K562 (cell line): ENCODE results near the gene CRY2. TPM values are rescaled to one million over a fixed set of nuclear protein-coding genes. Genes with fewer than 3 reads are reported as not detected.

Experiments used
- ARID2 ChIP-seq: fragments of 450-650 bp; IDR thresholded peaks from 2 replicates; pipeline ENCODE4 v1.6.1; 2017; ENCODE audit warnings: antibody characterized with exemption, mild to moderate bottlenecking
- DNMT1 ChIP-seq: fragments of 450-650 bp; IDR thresholded peaks from 2 replicates; pipeline ENCODE4 v1.6.1; 2016; ENCODE audit warnings: antibody characterized with exemption, mild to moderate bottlenecking
- MECOM ChIP-seq: fragments of 250-450 bp; sonication (Bioruptor Pico); IDR thresholded peaks from 2 replicates; pipeline ENCODE4 v1.8.0; 2022; ENCODE audit warnings: inconsistent platforms
- MEF2D ChIP-seq: conservative IDR thresholded peaks from 2 replicates; pipeline ENCODE4 v1.6.1; 2016; ENCODE audit warnings: low read depth, missing genetic modification characterization, missing compliant biosample characterization
- NFIC ChIP-seq: fragments of 450-650 bp; IDR thresholded peaks from 2 replicates; pipeline ENCODE4 v1.6.1; 2017; ENCODE audit warnings: mild to moderate bottlenecking, inconsistent platforms
- NFIX ChIP-seq: fragments of 250-450 bp; sonication (Bioruptor Pico); IDR thresholded peaks from 2 replicates; pipeline ENCODE4 v1.4.0; 2020; ENCODE audit warnings: low read depth, mild to moderate bottlenecking, moderate library complexity
- NR1H2 ChIP-seq: sonication (generic); formaldehyde crosslinking; IDR thresholded peaks from 2 replicates; pipeline ENCODE4 v1.4.0; 2020; ENCODE audit warnings: mild to moderate bottlenecking, missing genetic modification reagents
- PML ChIP-seq: IDR thresholded peaks from 2 replicates; pipeline ENCODE4 v1.6.1; 2012; ENCODE audit warnings: low read length, inconsistent platforms
- RBM25 ChIP-seq: fragments of 200-400 bp; formaldehyde crosslinking; IDR thresholded peaks from 2 replicates; pipeline ENCODE4 v1.6.1; 2018; ENCODE audit warnings: low read length, low read depth, moderate library complexity; ENCODE audit not compliant: severe bottlenecking
- SMAD3 ChIP-seq: fragments of 450-650 bp; formaldehyde crosslinking; conservative IDR thresholded peaks from 2 replicates; pipeline ENCODE4 v1.4.0; 2020; ENCODE audit warnings: mild to moderate bottlenecking
- SREBF1 ChIP-seq: fragments of 150-350 bp; IDR thresholded peaks from 2 replicates; pipeline ENCODE4 v1.6.1; 2014; ENCODE audit warnings: antibody characterized with exemption, low read depth, low read length, borderline replicate concordance
- STAG1 ChIP-seq: sonication (generic); formaldehyde crosslinking; IDR thresholded peaks from 2 replicates; pipeline ENCODE4 v1.5.0; 2020; ENCODE audit warnings: missing genetic modification reagents, borderline replicate concordance
- TAF9B ChIP-seq: fragments of 450-650 bp; IDR thresholded peaks from 2 replicates; pipeline ENCODE4 v1.6.1; 2018; ENCODE audit warnings: mild to moderate bottlenecking; ENCODE audit not compliant: partially characterized antibody
- THRAP3 ChIP-seq: fragments of 450-650 bp; IDR thresholded peaks from 2 replicates; pipeline ENCODE4 v1.6.1; 2016; ENCODE audit warnings: mild to moderate bottlenecking, inconsistent platforms, borderline replicate concordance
- ZNF143 ChIP-seq: sonication (generic); formaldehyde crosslinking; IDR thresholded peaks from 2 replicates; pipeline ENCODE4 v1.9.0; 2022; ENCODE audit warnings: mild to moderate bottlenecking, missing genetic modification reagents
- ZNF311 ChIP-seq: fragments of 250-450 bp; sonication (Bioruptor Pico); IDR thresholded peaks from 2 replicates; pipeline ENCODE4 v1.4.0; 2020; ENCODE audit warnings: mild to moderate bottlenecking, moderate library complexity
- ZNF445 ChIP-seq: fragments of 250-450 bp; sonication (Bioruptor Pico); IDR thresholded peaks from 2 replicates; pipeline ENCODE4 v1.4.0; 2020; ENCODE audit warnings: low read depth, mild to moderate bottlenecking, moderate library complexity
- polyA plus RNA-seq, 8 experiments: library from polyadenylated mRNA; depleted of rRNA in 4 of 8; stranded (reverse) in 5 of 8; unstranded in 3 of 8; fragments of >200 nt; fragmentation: Nextera tagmentation in 2 of 8; fragmentation: Illumina TruSeq in 1 of 8; extraction: Ambion mirVana in 2 of 8; extraction: Trizol in 1 of 8; gene quantifications; 2 replicates each; pipeline versions ENCODE4 v1.2.1 to v1.2.3, GENCODE V29; 2011 to 2014; ENCODE audit warnings: inconsistent platforms in 1 of 8, missing spikeins in 1 of 8
- total RNA-seq, 7 experiments: library from RNA; depleted of rRNA in 6 of 7; stranded (reverse); fragments of >200 nt in 6 of 7; fragmentation: Illumina TruSeq in 2 of 7; extraction: Trizol in 2 of 7; gene quantifications; 2 replicates each; pipeline versions ENCODE4 v1.2.1 to v1.2.3, GENCODE V29; 2011 to 2021; ENCODE audit warnings: low replicate concordance in 1 of 7
- TF ChIP-seq, protein P1 (sequence below): fragments of 450-650 bp; formaldehyde crosslinking; IDR thresholded peaks from 2 replicates; pipeline ENCODE4 v1.4.0; 2020; ENCODE audit warnings: mild to moderate bottlenecking, moderate library complexity
- TF ChIP-seq, protein P2 (sequence below): sonication (generic); formaldehyde crosslinking; IDR thresholded peaks from 2 replicates; pipeline ENCODE4 v1.8.1; 2023; ENCODE audit warnings: mild to moderate bottlenecking, missing genetic modification reagents
- TF ChIP-seq, protein P3 (sequence below): fragments of 450-650 bp; IDR thresholded peaks from 2 replicates; pipeline ENCODE4 v1.6.1; 2017; ENCODE audit warnings: antibody characterized with exemption, mild to moderate bottlenecking

The CRY2 gene
- total and polyA plus RNA-seq, 9 of the 15 experiments (the other 6 are each of a cell fraction or from before 2014, with no cell fraction given): 2.3 to 23.9 (median 14.8) TPM

DNA sequence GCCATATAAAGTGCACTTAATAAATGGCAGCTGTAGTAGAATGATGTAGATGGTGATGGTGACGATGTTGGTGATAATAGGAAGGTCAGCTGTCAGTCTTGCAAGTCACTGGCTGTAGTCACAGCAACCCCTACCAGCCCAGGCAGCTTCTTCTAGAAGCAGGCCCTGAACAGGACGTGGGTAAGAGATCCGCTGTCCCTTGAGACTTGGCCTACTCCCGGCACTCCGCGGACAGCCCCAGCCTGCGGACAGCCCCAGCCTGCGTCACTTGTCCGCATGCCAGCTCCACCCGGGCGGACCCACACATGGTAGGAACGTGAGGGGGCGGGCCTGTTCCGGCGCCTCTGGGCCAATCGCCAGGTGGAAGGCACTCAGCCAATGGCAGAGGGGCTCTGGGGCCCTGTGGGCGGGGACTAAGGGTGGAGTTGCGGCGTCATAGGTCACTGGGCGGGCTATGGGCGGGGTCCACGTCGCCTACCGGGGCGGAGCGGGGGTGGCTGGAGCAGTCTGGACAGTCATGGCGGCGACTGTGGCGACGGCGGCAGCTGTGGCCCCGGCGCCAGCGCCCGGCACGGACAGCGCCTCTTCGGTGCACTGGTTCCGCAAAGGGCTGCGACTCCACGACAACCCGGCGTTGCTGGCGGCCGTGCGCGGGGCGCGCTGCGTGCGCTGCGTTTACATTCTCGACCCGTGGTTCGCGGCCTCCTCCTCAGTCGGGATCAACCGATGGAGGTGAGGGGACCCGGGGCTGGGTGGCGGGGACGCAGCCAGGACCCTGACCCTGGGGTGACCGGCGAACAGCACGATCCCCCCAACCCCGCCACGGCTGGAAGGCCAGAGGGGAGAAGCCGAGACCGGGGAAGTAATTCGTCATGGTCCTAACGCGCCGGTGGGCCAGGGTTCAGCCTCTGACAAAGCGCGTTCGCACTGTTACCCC, at the start of gene CRY2 (continued):
- TF ChIP-seq NR1H2 (CRISPR knock-in tag) (0 out of 2 replicates have a peak, but pooled peaks have one; percentile 91), SMAD3 (CRISPR knock-in tag) (0 out of 2 replicates have a peak, but pooled peaks have one; percentile 14), ZNF311 (CRISPR knock-in tag) (no peak), ARID2 (no peak), RBM25 (no peak), MEF2D (no peak), MECOM (CRISPR knock-in tag) (no peak), DNMT1 (no peak), NFIX (no peak), NFIC (peak; percentile 92), PML (peak; percentile 71; the same call in 1 of the 2 replicates), ZNF445 (CRISPR knock-in tag) (no peak), TAF9B (peak; percentile 80), SREBF1 (no peak), STAG1 (CRISPR knock-in tag) (no peak), ZNF143 (no peak), THRAP3 (no peak)
- TF ChIP-seq, protein P1, sequence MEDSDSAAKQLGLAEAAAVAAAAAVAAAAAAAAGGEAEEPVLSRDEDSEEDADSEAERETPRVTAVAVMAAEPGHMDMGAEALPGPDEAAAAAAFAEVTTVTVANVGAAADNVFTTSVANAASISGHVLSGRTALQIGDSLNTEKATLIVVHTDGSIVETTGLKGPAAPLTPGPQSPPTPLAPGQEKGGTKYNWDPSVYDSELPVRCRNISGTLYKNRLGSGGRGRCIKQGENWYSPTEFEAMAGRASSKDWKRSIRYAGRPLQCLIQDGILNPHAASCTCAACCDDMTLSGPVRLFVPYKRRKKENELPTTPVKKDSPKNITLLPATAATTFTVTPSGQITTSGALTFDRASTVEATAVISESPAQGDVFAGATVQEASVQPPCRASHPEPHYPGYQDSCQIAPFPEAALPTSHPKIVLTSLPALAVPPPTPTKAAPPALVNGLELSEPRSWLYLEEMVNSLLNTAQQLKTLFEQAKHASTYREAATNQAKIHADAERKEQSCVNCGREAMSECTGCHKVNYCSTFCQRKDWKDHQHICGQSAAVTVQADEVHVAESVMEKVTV (CRISPR knock-in tag): no peak; the same call in 1 of the 2 replicates
- TF ChIP-seq, protein P2, sequence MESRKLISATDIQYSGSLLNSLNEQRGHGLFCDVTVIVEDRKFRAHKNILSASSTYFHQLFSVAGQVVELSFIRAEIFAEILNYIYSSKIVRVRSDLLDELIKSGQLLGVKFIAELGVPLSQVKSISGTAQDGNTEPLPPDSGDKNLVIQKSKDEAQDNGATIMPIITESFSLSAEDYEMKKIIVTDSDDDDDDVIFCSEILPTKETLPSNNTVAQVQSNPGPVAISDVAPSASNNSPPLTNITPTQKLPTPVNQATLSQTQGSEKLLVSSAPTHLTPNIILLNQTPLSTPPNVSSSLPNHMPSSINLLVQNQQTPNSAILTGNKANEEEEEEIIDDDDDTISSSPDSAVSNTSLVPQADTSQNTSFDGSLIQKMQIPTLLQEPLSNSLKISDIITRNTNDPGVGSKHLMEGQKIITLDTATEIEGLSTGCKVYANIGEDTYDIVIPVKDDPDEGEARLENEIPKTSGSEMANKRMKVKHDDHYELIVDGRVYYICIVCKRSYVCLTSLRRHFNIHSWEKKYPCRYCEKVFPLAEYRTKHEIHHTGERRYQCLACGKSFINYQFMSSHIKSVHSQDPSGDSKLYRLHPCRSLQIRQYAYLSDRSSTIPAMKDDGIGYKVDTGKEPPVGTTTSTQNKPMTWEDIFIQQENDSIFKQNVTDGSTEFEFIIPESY (CRISPR knock-in tag): peak; percentile 86
- TF ChIP-seq, protein P3, sequence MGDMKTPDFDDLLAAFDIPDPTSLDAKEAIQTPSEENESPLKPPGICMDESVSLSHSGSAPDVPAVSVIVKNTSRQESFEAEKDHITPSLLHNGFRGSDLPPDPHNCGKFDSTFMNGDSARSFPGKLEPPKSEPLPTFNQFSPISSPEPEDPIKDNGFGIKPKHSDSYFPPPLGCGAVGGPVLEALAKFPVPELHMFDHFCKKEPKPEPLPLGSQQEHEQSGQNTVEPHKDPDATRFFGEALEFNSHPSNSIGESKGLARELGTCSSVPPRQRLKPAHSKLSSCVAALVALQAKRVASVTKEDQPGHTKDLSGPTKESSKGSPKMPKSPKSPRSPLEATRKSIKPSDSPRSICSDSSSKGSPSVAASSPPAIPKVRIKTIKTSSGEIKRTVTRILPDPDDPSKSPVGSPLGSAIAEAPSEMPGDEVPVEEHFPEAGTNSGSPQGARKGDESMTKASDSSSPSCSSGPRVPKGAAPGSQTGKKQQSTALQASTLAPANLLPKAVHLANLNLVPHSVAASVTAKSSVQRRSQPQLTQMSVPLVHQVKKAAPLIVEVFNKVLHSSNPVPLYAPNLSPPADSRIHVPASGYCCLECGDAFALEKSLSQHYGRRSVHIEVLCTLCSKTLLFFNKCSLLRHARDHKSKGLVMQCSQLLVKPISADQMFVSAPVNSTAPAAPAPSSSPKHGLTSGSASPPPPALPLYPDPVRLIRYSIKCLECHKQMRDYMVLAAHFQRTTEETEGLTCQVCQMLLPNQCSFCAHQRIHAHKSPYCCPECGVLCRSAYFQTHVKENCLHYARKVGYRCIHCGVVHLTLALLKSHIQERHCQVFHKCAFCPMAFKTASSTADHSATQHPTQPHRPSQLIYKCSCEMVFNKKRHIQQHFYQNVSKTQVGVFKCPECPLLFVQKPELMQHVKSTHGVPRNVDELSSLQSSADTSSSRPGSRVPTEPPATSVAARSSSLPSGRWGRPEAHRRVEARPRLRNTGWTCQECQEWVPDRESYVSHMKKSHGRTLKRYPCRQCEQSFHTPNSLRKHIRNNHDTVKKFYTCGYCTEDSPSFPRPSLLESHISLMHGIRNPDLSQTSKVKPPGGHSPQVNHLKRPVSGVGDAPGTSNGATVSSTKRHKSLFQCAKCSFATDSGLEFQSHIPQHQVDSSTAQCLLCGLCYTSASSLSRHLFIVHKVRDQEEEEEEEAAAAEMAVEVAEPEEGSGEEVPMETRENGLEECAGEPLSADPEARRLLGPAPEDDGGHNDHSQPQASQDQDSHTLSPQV: peak; percentile 59; the same call in 1 of the 2 replicates
